ENCODE results near the gene MED20.

MED20 gene

DNA sequence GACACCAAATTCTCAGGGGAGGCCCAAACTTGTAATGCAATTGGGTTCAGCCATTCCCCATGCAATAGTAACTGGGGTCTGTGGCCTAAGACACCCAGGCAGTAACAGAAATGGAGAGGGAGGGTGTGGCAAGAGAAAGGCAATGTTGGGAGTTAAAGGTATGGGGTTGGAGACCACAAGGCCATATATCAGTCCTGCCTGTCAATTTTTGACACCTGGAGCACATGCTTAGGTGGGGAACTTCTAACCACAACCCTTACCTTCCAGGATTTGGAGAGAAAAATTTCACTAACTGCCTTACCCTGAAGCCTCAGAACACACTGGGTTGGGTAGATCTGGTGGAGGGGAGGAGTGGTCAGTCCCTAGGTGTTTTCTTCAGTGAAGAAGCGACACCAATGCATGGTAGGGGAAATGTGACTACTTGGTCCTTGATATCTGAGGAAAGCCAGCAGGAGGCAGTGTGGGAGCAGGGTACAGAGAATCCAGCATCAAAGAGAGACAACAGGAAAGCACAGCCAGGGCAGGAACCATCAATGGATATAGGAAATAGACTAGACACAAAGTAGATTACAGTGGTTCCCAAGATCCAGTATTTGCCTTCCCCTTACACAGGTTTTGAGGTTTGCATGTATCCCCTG lies 18.9 kb downstream of the MED20 start:
- DNase-seq = peak; percentile 45

DNA sequence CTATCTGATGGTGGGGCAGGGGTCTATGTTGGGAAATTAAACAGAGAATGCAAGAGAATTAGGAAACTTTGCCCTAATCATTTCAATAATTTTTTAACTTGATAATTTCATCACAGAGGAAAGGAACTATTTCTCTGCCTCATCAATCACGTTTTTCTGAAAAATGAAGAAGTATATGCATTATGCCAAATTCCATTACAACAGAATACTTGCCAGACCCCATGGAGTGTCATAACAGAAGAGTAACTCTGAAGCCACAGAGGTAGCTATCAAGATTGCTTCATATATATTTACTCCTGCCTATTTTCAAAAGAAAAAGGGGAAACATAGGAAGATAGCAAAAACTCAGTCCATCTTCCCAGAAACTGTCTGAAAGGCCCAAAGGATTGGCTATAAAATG lies 20.1 kb downstream of the MED20 start:
- DNase-seq = no peak

DNA sequence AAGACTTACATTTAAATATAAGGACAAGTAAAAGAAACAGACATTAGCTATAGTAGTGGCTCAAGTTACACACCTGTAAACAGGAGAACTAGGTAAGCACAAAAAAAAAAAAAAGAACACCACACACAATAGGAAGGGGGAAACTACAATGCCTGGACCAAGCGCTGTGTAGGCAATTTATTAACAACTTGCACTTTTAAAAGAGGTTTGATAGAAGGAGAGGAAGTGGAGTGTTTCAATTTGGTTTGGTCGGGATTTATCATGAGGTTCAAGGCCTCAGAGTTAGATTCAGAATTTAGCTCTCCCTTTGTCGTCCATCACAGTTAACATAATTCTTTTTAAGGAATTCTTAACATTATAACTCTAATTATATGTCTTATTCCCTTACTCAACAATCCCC lies 24.7 kb downstream of the MED20 start:
- DNase-seq = no peak

DNA sequence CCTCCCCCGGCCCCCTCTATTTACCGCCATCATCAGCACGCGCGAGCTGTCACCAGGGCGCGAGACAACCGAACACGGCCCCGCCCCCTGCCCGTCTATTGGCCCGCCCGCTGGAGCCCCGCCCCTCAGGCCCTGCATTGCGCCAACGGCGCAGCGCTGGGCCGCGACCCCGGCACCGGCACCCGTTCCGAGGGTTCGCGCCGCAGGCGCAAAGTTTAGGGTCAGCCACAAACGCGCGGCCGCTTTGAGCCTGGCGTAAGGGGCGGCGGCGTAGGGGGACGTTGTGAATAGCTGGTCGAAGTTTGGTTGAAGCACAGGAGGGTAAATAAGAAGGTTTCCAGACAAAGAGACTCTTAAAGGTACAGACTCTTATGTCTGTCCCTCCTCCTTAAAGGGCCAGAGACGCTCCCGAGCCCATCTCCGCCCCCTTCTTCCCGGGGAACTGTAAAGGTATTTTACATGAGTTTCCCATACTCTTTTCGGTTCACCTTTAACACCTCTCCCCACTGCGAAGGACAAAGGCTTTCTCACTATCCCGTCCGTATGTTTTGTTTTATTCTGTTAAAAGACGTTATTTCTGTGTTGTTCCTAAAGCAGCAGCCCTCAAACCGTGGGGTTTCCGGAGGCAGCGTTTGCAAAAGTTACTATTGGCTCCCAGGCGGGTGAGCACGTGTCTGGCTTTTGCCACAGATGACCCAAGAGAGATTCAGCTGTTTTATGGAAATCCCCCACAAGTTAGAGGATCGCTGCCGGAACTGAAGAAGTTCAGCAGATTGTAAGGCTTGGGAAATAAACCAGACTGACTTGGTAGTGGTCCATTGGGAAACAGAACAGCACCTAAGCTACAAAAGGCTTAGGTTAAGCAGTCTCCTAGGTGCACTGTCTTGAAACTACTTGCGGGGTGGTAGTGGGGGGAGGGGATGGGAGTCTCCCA lies 25.4 kb downstream of the MED20 start, which contains the start of gene USP49:
Gene USP49, minus strand, starts transcription at position 76 of the 934 bp plus-strand sequence. CDS start 88,392 bp downstream, outside the sequence.
- peak; percentile 93 for DNase-seq

DNA sequence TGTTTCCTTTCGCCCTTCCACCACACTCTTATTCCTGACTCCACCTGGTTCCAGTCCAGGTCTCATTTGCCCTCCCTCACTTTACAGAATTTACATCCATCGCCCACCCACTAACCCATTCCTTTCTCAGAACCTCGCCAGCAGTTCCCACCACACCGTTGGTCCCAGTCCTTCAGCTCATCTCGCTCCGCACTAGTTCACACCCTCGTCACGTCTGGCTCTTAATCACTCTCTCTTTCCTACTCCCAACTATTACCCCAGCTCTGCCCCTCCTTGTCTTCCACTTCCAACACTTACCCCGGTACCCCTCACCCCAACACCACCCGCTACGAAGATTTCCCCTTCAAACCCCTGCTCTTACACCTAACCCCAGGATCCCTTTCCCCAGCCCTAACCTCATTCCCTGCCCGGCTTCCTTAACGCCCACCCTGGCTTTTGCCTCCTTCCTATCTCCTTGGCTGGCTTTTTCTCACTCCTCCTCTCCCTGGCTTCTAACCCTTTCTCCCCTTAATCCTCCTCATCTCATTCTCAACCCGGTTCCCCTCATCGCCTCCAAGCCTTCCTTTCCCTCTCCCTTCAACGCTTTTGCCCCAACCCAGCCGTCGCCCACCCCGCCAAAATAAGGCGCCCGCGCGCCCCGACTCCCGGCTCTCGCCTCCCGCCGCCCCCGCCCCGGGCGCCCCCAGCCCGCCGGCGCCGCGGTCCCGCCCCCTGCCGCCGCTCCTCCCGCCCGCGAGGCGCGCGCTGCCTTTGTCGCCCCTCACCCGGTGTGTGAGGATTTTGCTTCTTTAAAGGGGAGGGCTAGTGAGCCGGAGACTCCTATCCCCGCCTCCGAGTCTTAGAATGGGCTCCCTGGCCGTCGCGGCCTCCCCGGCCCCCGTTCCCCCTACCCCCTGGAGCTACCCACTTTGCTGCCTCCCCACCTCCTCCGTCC lies 26.3 kb downstream of the MED20 start:
- DNase-seq = peak; percentile 22

DNA sequence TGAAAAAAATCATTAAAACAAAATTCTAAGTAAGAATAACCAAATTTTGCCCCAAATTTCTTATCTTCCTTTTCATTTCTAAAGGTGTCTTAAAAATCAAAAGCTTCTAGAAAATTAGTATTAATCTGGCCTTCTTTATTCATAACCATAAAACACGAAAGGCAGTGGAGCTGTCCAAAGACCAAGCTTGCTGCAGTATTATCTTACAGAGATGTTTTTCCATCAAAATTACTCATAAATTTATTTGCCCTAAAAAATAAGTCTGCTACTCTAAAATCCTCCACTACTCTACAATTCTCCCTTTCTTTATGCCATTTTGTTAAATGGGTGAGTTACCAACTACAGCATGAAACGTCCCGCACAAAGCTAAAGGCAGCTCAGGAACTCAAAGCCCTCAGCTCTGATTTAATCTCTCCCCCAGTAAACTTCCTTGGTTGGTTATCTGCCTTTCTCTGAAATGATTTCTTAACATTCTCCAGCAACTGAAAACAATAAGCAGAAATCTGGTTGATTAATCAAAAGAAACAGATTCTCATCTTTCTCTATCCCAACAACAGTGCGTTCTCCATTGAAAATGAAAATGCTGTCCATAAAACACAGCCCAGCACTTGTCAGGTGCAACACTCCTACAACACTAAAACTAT lies 27.9 kb downstream of the MED20 start:
- DNase-seq = no peak

DNA sequence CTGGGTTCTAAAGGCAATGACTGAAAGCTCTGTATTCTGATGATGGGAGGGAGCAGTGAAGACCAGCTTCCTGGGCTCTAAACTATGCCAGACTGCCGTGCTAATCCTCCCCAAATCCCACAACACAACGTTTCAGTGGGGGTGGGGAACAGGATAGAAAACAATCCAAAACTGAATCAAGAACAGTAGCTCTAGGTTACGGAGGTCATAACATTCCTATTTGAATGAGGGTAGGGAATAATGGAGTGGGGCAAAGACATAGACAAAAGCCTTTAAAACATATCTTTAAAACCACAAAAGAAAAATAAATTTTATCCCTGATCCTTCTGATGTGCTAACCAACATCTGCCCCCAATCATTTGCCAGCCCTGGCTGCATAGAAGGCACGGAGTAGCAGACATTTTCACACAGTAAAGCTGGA lies 33.6 kb downstream of the MED20 start:
- no peak for DNase-seq

DNA sequence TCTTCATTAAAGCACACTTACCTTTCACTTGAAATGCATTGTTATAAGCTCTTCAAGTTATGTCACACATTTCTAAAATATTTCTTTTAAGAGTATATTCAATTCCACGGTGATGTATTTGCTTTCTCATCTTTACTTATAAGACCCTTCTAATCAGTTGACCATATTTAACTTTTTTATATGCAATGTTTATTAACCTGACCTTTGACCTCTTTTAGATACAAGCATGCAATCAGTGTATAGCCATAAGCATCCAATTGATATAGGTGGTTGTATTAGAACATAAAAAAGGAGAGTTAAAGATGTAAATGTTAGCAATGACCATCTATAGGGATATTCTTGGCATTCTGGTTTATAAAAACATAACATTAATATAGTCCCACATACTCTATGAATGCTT lies 35.0 kb downstream of the MED20 start:
- DNase-seq = no peak

DNA sequence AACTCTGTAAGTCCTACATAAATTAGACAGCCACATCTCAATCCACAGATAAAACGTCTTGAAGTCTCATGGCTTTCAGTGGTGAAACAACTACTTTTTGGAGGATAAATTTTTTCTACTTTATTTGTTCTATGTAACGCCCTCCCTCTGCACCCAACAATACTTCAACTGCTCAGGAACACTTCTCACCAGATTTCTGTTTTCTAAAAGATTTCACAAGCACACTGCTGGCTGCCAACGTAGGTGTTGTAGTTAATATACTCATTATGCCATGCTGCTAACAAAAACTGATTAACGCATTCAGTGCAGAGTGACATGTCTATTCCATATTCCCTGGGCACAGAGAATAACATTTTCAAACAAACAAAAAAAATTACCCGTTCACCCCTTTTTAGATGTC lies 36.0 kb downstream of the MED20 start:
- DNase-seq = no peak

DNA sequence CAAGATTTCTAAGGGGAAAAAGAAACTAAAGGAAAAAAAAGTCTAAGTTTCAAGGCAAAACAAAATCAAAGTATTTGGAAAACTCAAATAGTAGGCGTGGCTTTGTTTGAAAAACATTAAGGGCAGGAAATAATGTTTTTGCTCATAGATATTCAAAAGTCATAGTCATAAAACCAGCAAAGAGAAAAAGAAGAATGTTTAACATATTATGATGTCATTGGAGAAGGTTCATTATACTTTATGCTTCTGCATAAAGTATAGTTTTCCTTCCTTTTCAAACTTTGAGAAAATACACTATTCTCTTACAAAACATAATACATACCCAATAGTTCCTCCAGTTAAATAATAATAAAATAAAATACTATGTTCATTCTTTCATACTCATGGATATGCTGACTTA lies 39.4 kb downstream of the MED20 start:
- no peak for DNase-seq

DNA sequence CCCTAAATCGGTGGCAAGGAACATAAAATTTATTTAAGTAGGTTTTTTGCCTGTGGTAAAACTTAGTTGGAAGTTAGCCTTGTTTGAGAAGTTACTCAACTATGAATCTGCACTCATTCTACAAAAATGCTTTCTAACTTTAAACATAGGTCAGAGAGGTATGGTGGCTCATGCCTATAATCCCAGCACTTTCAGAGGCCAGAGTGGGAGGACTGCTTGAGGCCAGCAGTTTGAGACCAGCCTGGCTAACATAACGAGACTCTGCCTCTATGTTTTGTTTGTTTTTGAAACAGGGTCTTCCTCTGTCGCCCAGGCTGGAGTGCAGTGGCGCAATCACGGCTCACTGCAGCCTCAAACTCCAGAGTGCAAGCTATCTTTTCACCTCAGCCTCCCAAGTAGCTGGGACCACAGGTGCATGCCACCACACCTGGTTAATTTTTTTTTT lies 42.0 kb downstream of the MED20 start:
- DNase-seq = no peak

DNA sequence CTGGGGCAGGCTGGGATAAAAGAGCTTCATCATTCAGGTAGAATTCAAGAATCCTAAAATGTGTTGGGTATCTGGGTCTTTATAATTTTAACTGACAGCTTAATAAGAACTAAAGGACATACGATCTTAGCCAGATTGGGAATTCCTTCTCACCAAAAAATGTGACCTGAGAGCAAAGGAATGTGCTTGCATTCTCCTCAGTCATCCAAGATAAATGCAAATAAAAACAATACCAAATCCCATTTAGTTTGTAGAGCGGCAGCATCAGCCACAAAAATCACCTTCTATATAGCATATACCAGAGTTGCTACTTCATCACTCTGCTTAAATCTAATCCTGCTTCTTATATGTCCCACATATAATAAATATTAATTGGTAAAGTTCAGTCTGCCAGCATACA lies 42.7 kb downstream of the MED20 start:
- DNase-seq = no peak

DNA sequence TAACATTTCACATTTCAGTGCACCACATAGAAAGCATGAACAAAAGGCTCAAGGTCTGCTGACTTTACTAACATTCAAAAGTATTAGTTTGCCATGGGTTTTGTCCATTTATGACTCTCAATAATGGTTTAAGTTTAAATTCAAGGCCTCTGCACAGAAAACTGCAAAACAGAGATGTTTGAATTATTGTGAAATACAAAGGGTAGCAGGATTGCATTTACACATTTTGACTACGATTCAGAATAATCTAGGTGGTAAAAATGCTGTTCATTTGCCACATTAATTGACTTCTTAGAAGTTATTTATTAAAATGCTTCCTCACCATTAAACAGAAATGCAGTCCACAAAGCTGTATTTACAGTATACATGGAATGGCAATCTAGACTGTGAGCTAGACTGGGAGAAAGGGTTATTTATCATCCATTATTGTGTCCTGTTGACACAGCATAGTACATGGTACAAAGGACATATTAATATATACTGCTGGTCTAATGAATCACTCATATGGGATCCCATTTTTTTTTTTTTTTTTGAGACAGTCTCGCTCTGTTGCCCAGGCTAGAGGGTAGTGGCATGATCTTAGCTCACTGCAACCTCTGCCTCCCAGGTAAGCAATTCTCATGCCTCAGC lies 43.8 kb downstream of the MED20 start:
- no peak for DNase-seq

DNA sequence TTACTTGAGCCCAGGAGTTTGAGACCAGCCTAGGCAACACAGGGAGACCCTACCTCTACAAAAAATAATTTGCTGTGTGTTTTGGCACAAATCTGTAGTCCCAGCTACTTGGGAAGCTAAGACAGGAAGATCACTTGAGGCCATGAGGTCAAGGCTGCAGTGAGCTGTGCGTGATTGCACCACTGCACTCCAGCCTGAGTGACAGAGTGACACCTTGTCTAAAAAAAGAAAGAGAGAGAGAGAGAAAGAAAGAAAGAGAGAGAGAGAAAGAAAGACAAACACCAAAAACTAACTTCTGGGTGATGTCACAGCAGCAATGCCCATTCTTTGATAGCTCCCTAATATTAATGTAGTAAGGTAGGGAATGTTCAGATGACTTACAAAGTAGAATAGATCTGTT lies 46.2 kb downstream of the MED20 start:
- no peak for DNase-seq

DNA sequence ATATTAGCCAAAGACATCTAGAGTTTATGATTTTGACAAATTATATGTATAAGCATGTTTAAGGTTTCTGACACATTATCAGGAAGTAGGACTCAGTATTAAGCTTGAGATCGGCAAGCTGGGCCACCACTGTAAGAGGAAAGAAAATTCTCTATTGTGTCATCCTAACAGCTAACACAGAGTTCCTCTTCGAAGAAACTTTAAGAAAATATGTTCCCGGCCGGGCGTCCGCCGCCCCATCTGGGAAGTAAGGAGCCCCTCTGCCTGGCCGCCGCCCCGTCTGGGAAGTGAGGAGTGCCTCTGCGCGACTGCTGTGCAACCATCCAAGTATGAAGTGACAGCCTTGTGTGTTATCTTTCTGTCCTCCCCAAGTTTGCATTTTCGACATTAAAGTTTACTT lies 48.8 kb downstream of the MED20 start:
- no peak for DNase-seq

DNA sequence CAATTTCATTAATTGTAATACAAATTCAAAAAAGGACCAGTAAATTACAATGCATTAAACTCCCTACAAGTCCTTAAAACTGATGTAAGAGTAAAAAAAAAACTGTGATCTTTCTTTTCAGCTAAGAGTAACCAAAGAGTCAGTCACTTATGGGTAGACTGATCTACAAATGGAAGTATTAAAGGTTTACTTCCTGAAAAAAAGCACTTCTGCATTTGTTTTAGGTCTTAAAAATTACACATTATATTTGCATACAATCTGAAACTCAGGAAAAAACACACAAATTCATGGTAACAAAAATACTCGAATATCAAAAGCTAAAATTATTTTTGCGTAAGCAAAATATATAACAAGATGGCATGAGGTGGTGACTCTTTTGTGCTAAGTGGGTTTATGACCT lies 49.2 kb downstream of the MED20 start:
- no peak for DNase-seq

DNA sequence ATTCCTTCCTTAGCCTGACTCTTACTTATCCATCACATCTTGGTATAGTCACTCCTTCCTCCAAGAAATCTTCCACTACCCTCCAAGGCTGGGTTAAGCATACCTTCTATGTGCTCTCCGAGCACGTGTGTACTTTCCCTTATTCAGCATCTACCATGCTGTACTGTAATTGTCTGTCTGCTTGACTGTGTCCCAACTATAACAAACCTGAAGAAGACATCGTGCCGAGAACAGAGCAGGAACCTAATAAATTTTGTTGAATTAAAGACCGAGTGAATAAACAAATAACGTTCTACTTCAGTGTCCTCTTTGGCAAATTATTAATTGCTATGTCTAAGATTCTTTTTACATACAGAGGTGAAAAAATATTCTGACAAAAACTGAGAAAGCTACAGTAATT lies 61.6 kb downstream of the MED20 start:
- no peak for DNase-seq

DNA sequence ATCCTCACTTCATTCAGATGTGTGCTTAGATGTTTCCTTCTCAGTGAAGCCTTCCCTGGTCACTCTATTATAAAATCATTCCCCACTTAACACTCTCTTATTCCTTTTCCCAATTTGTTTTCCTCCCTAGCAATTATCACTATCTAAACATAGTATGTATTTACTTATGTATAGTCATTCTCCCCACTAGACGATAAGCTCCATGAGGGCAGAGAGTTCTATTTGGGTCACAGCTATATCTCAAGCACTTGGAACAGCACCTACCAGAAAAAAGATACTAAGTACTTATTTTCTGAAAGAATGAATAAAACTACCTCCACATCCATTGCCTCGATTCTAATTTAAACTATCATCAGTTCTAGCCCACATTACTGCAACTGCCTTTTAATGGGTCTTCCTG lies 62.2 kb downstream of the MED20 start:
- no peak for DNase-seq
